PFSK-1 (cell line): Measurements from ENCODE around the gene ERBB4.

Source experiments
- FOXP2 ChIP-seq: optimal IDR thresholded peaks from 2 replicates; pipeline ENCODE3; 2011; ENCODE audit warnings: borderline replicate concordance, control low read depth, inconsistent platforms; ENCODE audit not compliant: insufficient read depth; ENCODE audit errors: extremely low read length, extremely low read depth
- POLR2AphosphoS5 ChIP-seq: IDR thresholded peaks from 2 replicates; pipeline ENCODE4 v1.6.1; 2012; ENCODE audit warnings: low read depth, mild to moderate bottlenecking, control low read depth, low read length, moderate library complexity
- SIN3A ChIP-seq: IDR thresholded peaks from 2 replicates; pipeline ENCODE4 v1.6.1; 2012; ENCODE audit warnings: mild to moderate bottlenecking, low read length, moderate library complexity, borderline replicate concordance; ENCODE audit not compliant: insufficient read depth
- TAF1 ChIP-seq: IDR thresholded peaks from 2 replicates; pipeline ENCODE4 v1.6.1; 2012; ENCODE audit warnings: low read length, control low read depth, borderline replicate concordance; ENCODE audit not compliant: insufficient read depth
- TF ChIP-seq, protein P1 (sequence below), 2 experiments: IDR thresholded peaks; 2 replicates each; pipeline versions ENCODE4 v1.6.1 to v1.8.0; 2011 to 2012; ENCODE audit warnings: low read depth in 2 of 2, low read length in 2 of 2, control low read depth in 1 of 2, inconsistent platforms in 1 of 2, mild to moderate bottlenecking in 1 of 2, moderate library complexity in 1 of 2; ENCODE audit not compliant: insufficient read depth in 1 of 2

ERBB4 gene

DNA sequence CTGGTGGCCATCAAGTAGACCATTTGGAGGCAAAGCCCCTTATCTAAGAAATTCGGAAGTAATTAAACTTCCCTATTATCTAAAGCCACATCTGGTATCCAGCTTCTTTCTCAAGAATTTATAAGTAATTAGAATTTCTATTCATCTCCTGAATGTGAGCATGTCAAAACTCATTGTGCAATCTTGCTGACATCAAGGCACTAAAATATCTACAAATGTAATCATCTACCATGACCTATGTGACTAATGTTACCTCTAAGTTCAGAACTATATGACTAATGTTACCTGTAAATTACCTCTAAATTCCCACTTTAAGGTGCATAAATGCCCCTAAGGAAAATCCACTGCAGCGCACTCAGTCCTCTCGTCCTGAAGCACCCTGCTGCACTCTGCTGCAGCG is 1209.2 kb downstream of the ERBB4 start:
- TF ChIP-seq POLR2AphosphoS5 (no peak), FOXP2 (no peak), TAF1 (no peak), SIN3A (no peak)
- TF ChIP-seq, protein P1, sequence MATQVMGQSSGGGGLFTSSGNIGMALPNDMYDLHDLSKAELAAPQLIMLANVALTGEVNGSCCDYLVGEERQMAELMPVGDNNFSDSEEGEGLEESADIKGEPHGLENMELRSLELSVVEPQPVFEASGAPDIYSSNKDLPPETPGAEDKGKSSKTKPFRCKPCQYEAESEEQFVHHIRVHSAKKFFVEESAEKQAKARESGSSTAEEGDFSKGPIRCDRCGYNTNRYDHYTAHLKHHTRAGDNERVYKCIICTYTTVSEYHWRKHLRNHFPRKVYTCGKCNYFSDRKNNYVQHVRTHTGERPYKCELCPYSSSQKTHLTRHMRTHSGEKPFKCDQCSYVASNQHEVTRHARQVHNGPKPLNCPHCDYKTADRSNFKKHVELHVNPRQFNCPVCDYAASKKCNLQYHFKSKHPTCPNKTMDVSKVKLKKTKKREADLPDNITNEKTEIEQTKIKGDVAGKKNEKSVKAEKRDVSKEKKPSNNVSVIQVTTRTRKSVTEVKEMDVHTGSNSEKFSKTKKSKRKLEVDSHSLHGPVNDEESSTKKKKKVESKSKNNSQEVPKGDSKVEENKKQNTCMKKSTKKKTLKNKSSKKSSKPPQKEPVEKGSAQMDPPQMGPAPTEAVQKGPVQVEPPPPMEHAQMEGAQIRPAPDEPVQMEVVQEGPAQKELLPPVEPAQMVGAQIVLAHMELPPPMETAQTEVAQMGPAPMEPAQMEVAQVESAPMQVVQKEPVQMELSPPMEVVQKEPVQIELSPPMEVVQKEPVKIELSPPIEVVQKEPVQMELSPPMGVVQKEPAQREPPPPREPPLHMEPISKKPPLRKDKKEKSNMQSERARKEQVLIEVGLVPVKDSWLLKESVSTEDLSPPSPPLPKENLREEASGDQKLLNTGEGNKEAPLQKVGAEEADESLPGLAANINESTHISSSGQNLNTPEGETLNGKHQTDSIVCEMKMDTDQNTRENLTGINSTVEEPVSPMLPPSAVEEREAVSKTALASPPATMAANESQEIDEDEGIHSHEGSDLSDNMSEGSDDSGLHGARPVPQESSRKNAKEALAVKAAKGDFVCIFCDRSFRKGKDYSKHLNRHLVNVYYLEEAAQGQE (IDR thresholded peaks at IDR 0.05; ENCODE audit: insufficient read depth in 1 of 2, low read depth in 2 of 2, low read length in 2 of 2): no peak

DNA sequence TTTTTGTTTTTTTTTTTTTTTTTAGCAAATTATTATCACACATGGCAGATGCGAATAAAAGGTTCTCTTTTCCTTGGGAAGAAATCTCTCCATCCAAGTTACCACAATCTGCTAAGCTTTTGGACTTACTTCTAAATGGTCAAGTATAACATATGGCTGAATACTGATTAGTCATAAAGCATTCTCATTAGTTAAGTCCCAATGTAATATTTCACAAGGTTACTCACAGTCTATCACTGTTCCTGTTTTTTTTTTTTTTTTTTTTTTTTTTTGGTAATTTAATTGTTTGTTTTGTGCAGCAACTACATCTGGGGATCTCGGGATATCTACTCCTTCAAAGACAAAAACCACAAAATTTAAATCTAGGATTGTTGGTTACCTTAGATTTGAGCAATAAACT is 1210.5 kb downstream of the ERBB4 start:
- TF ChIP-seq FOXP2: no peak
- TF ChIP-seq, protein P1 (IDR thresholded peaks at IDR 0.05; ENCODE audit: insufficient read depth in 1 of 2, low read depth in 2 of 2, low read length in 2 of 2): no peak
- no peak for TF ChIP-seq POLR2AphosphoS5
- TF ChIP-seq SIN3A: no peak
- no peak for TF ChIP-seq TAF1
